ENCODE results near the gene CCDC102B.

GRCh38 chr18:69071680-69072079 is 273.8 kb downstream of the CCDC102B start:
- no peak for TF ChIP-seq CTCF (IDR thresholded peaks at IDR 0.05; ENCODE audit: insufficient read depth, low read length, poor library complexity, severe bottlenecking)
- TF ChIP-seq EZH2phosphoT487 (conservative IDR thresholded peaks at IDR 0.05; ENCODE audit: low read length): no peak

Measured in SU-DHL-6 (cell line).